ENCODE data around the gene PLEKHG3. TPM values are rescaled to one million over a fixed set of nuclear protein-coding genes. Genes with fewer than 3 reads are reported as not detected.

The PLEKHG3 gene
- total RNA-seq, 1 experiment from 2014 or later = 34.0 TPM

GRCh38 chr14:64766430-64767151, 62.4 kb downstream of the PLEKHG3 start:
- peaks cover 3% of the 10 kb centered on the region; the same call in 1 of the 2 replicates for H3K4me1 ChIP-seq (ENCODE audit: control insufficient read depth, insufficient read depth, low read length)
- in situ Hi-C loops (cut with HindIII; ENCODE audit: low pct_unique_long_range_greater_than_20kb, low sequenced_read_pairs) = no loop called here
- no peak for DNase-seq (ENCODE audit: low read depth, low spot score)
- ChIA-PET CTCF (no interaction called here), POLR2A (interaction anchor here (0.6 kb wide), 1 partner anchor 74 kb away, joined by 4 read pairs; no protein-coding TSS in a partner anchor)
- intact Hi-C loops (cut with micrococcal nuclease; ENCODE audit: unreplicated experiment) = no loop called here
- H3K9me3 ChIP-seq (ENCODE audit: control insufficient read depth, insufficient read depth, low read depth, low read length) = no peaks in the 10 kb centered on the region
- H3K36me3 ChIP-seq (ENCODE audit: control insufficient read depth, insufficient read depth, low read length) = no peaks in the 10 kb centered on the region
- no peak overlapping the region for H3K27ac ChIP-seq (ENCODE audit: low read length)
- no TSS peak for BruUV-seq (replicated peaks)
- no peaks in the 10 kb centered on the region for H3K27me3 ChIP-seq (ENCODE audit: control insufficient read depth, insufficient read depth, low read length)
- no peak for ATAC-seq
- H3K4me3 ChIP-seq (ENCODE audit: low read depth in 2 of 2, low read length in 2 of 2) = no peak overlapping the region
- TF ChIP-seq SIN3A (IDR thresholded peaks at IDR 0.05; ENCODE audit: borderline replicate concordance, insufficient read depth, low read depth, low read length) = no peak
- TF ChIP-seq REST (IDR thresholded peaks at IDR 0.05; ENCODE audit: insufficient read depth in 1 of 2, low read depth in 2 of 2, low read length in 1 of 2) = no peak
- no peak for TF ChIP-seq CTCF (IDR thresholded peaks at IDR 0.05)
- no peak for TF ChIP-seq TCF7L2 (IDR thresholded peaks at IDR 0.05; ENCODE audit: low read depth, low read length)
- no peak for TF ChIP-seq POLR2AphosphoS5 (IDR thresholded peaks at IDR 0.05; ENCODE audit: low read depth, low read length)

- no peak for DNase-seq (ENCODE audit: low read depth, low spot score)
- H3K27me3 ChIP-seq (ENCODE audit: control insufficient read depth, insufficient read depth, low read length) = no peaks in the 10 kb centered on the region
- H3K27ac ChIP-seq (ENCODE audit: low read length) = no peak overlapping the region
- in situ Hi-C loops (cut with HindIII; ENCODE audit: low pct_unique_long_range_greater_than_20kb, low sequenced_read_pairs) (no loop called here), intact Hi-C loops (cut with micrococcal nuclease; ENCODE audit: unreplicated experiment) (no loop called here)
- no peak overlapping the region for H3K4me3 ChIP-seq (ENCODE audit: low read depth in 2 of 2, low read length in 2 of 2)
- H3K36me3 ChIP-seq (ENCODE audit: control insufficient read depth, insufficient read depth, low read length) = no peaks in the 10 kb centered on the region
- ChIA-PET CTCF (no interaction called here), POLR2A (no interaction called here)
- TF ChIP-seq POLR2AphosphoS5 (IDR thresholded peaks at IDR 0.05; ENCODE audit: low read depth, low read length) (no peak), SIN3A (IDR thresholded peaks at IDR 0.05; ENCODE audit: borderline replicate concordance, insufficient read depth, low read depth, low read length) (no peak), CTCF (IDR thresholded peaks at IDR 0.05) (no peak), TCF7L2 (IDR thresholded peaks at IDR 0.05; ENCODE audit: low read depth, low read length) (no peak), REST (IDR thresholded peaks at IDR 0.05; ENCODE audit: insufficient read depth in 1 of 2, low read depth in 2 of 2, low read length in 1 of 2) (no peak)
- ATAC-seq = no peak
- BruUV-seq (replicated peaks) = no TSS peak
- no peaks in the 10 kb centered on the region for H3K4me1 ChIP-seq (ENCODE audit: control insufficient read depth, insufficient read depth, low read length)
- H3K9me3 ChIP-seq (ENCODE audit: control insufficient read depth, insufficient read depth, low read depth, low read length) = no peaks in the 10 kb centered on the region
Observed at GRCh38 chr14:64767215-64767964, 63.2 kb downstream of the PLEKHG3 start.
